ENCODE results near the gene PLAGL1.

GRCh38 chr6:144055121-144055931 lies 47.3 kb upstream of the PLAGL1 start:
- TF ChIP-seq REST (IDR thresholded peaks at IDR 0.05; ENCODE audit: insufficient read depth in 1 of 2, low read depth in 2 of 2, low read length in 1 of 2): no peak
- no peak for TF ChIP-seq CTCF (IDR thresholded peaks at IDR 0.05)
- TF ChIP-seq POLR2AphosphoS5 (IDR thresholded peaks at IDR 0.05; ENCODE audit: low read depth, low read length): no peak
- TF ChIP-seq SIN3A (IDR thresholded peaks at IDR 0.05; ENCODE audit: borderline replicate concordance, insufficient read depth, low read depth, low read length): no peak
- TF ChIP-seq TCF7L2 (IDR thresholded peaks at IDR 0.05; ENCODE audit: low read depth, low read length): no peak
